Heart left ventricle (tissue), 13 donors: ENCODE data around the gene ALG1.

Experiments
- POLR2A ChIP-seq, 2 donors: fragments of 450-650 bp; IDR thresholded peaks; one replicate each; pipeline ENCODE4 v1.6.1; 2017; ENCODE audit warnings: antibody characterized with exemption in 2 of 2, mild to moderate bottlenecking in 2 of 2, moderate library complexity in 2 of 2
- TF ChIP-seq, protein P1 (sequence below), 12 donors: fragments of 200-600 bp; sonication (generic) in 4 of 12; IDR thresholded peaks; one replicate each; pipeline versions ENCODE4 v1.5.0 to v1.8.0; 2018 to 2022; ENCODE audit warnings: antibody characterized with exemption in 12 of 12, mild to moderate bottlenecking in 5 of 12
- donor health status: ischemic (EF 13 %, LVEDD 7.1; RV severe dilation, severe dysfunction).
- donor health status: DM: no; HTN: yes; CAD: no.
- donor health status: DM: no; HTN: no; CAD: no.
- donor health status: ischemic (EF 25% LVEDD 6.9; RV normal size, moderate dysfunction).
- donor health status: ischemic (EF 25% LVEDD 5.7; RV mildly dilated, moderate dysfunction).
- donor health status: ischemic (EF 35%, LVEDD 5.7; RV mildly dilated, moderate dysfunction).
- donor health status: nonischemic (EF 11% LVEDD 7.7; RV severe dilation, severe dysfunction).
- donor health status: DM: yes; HTN: yes; CAD: no.
- donor health status: PGD.
- donor health status: ischemic (EF 29% LVEDD 5.4; RV normal size, mild dysfunction).
- donor health status: nonischemic (EF 23%, LVEDD 6.1; RV moderate dilation, normal function).

DNA sequence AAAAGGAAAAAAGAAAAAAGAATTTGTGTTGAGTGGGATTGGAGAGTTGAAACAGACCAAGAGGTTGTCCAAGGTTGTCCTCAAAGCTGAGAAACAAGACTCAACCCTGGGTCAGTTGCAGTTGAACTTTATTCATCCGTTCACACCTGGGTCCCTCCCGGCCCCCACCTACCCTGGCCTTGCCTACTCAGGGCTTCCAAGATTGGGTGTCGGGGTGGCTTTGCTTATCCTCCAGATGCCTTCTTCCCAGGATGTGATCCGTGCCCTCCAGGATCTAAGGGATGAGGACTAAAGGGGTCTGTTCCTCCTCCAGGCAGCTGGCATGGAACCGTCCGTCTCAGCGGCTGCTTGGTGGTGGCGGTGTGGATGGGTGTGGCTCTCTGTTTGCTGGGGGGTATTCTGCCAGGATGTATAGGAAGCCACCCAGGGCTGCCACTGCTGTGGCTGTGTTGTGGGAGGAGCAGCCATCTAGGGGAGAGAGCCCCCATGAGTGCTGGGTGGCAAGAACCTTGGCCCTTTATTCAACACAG lies 27.6 kb upstream of the ALG1 start:
- TF ChIP-seq, protein P1, sequence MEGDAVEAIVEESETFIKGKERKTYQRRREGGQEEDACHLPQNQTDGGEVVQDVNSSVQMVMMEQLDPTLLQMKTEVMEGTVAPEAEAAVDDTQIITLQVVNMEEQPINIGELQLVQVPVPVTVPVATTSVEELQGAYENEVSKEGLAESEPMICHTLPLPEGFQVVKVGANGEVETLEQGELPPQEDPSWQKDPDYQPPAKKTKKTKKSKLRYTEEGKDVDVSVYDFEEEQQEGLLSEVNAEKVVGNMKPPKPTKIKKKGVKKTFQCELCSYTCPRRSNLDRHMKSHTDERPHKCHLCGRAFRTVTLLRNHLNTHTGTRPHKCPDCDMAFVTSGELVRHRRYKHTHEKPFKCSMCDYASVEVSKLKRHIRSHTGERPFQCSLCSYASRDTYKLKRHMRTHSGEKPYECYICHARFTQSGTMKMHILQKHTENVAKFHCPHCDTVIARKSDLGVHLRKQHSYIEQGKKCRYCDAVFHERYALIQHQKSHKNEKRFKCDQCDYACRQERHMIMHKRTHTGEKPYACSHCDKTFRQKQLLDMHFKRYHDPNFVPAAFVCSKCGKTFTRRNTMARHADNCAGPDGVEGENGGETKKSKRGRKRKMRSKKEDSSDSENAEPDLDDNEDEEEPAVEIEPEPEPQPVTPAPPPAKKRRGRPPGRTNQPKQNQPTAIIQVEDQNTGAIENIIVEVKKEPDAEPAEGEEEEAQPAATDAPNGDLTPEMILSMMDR (IDR thresholded peaks at IDR 0.05), result no peak
- no peak for TF ChIP-seq POLR2A (IDR thresholded peaks at IDR 0.05)
